Neutrophil (primary cell): ENCODE measurements around the gene LHX2.
A peak's percentile ranks its signal among the peaks of the same experiment; 100 is the strongest.

Experiments
- H3K27ac ChIP-seq: fragments of 200-600 bp; sonication (generic); 2 replicates; pipeline ENCODE4 v1.5.1; 2016; ENCODE audit warnings: mild to moderate bottlenecking, moderate library complexity
- H3K27me3 ChIP-seq: fragments of 200-600 bp; sonication (generic); 2 replicates; pipeline ENCODE4 v1.6.0; 2016; ENCODE audit warnings: mild to moderate bottlenecking
- H3K36me3 ChIP-seq: fragments of 200-600 bp; sonication (generic); 2 replicates; pipeline ENCODE4 v1.5.1; 2017
- H3K4me1 ChIP-seq, 2 experiments: fragments of 200-600 bp in 1 of 2; sonication (generic) in 1 of 2; 1 replicate in 1 of 2; 2 replicates in 1 of 2; pipeline versions ENCODE4 v1.5.1 to v1.6.1; 2013 to 2016; ENCODE audit warnings: low read depth in 1 of 2, low read length in 1 of 2, mild to moderate bottlenecking in 1 of 2, moderate library complexity in 1 of 2; ENCODE audit not compliant: control insufficient read depth in 1 of 2, insufficient read depth in 1 of 2
- H3K4me3 ChIP-seq, 2 experiments: fragments of 200-600 bp in 1 of 2; sonication (generic) in 1 of 2; 1 replicate in 1 of 2; 2 replicates in 1 of 2; pipeline ENCODE4 v1.5.1; 2013 to 2016; ENCODE audit warnings: low read depth in 1 of 2, low read length in 1 of 2, mild to moderate bottlenecking in 1 of 2, moderate library complexity in 1 of 2
- H3K9me3 ChIP-seq: fragments of 200-600 bp; sonication (generic); 2 replicates; pipeline ENCODE4 v1.5.1; 2016
- CTCF ChIP-seq: fragments of 200-600 bp; sonication (generic); IDR thresholded peaks from 2 replicates; pipeline ENCODE4 v1.5.1; 2016; ENCODE audit warnings: antibody characterized with exemption

The LHX2 gene

DNA sequence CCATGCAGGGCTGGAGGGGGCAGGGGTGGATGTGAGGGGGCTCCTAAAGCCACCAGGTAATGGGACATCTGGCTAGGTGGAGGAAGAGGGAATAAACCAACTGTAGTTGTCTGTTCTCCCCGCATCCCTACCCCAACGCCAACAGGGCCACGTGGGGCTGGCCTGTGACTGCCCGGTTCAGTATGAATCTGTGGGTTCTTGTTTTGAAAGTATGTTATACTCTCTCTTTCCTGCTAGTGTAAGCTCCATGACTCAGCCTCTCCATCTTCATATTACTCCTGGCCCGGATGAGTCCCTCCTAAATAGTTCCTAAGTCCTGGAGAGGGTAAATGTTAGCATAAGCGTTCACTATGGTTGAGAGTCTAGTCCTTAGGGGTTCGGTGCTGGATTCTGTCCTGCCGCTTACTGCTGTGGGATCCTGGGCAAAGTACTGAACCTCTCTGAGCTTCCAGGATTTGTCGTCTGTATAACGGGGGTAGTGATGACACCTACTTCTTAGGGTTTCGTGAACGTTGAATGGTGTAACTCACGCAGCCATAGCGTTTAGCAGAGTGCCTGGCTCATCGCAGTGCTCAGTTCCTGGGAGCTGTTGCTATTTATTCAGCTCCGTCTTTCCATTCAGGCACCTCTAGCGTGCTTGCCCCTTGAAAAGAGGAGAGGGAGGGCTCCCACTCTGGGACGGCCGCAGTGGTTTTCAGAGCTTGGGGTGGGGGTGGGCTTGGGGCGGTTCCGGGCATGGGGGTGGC, 28.8 kb downstream of the LHX2 start:
- no peak overlapping the region for H3K27ac ChIP-seq
- peaks cover 5 to 15% of the 10 kb centered on the region in 2 experiments for H3K4me1 ChIP-seq
- H3K4me3 ChIP-seq, result peak overlapping the region in 1 of 2 experiments; percentile 36
- H3K9me3 ChIP-seq, result no peaks in the 10 kb centered on the region
- no peak for TF ChIP-seq CTCF
- H3K27me3 ChIP-seq, result peaks cover 100% of the 10 kb centered on the region
- H3K36me3 ChIP-seq, result no peaks in the 10 kb centered on the region

- H3K27me3 ChIP-seq, result peaks cover 100% of the 10 kb centered on the region
- H3K4me3 ChIP-seq, result peak overlapping the region; percentile 15 to 36
- peak; percentile 93 for TF ChIP-seq CTCF
- no peak overlapping the region for H3K27ac ChIP-seq
- H3K9me3 ChIP-seq, result no peaks in the 10 kb centered on the region
- peaks cover 5 to 18% of the 10 kb centered on the region in 2 experiments for H3K4me1 ChIP-seq
- no peaks in the 10 kb centered on the region for H3K36me3 ChIP-seq
These were observed 29.6 kb downstream of the LHX2 start for GRCh38 chr9:124040935-124041816.

DNA sequence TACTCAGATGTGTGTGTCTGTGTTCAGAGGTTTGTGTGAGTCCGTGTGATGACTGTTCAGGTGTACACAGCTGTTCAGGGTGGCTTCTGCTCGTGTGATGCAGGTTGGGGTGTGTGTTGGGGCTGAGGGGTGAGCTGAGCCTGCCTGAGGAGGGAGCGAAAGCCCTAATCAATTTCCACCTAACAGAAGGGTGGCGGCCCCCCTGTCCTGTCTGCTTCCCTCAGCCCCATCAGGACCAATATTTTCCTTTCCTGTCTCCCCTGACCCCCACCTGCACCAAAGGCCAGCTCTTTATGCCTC, 30.2 kb downstream of the LHX2 start:
- no peak overlapping the region for H3K27ac ChIP-seq
- no peak for TF ChIP-seq CTCF
- no peak overlapping the region for H3K4me3 ChIP-seq
- H3K36me3 ChIP-seq, result no peaks in the 10 kb centered on the region
- H3K9me3 ChIP-seq, result no peaks in the 10 kb centered on the region
- peaks cover 100% of the 10 kb centered on the region for H3K27me3 ChIP-seq
- peaks cover 5 to 18% of the 10 kb centered on the region in 2 experiments for H3K4me1 ChIP-seq

DNA sequence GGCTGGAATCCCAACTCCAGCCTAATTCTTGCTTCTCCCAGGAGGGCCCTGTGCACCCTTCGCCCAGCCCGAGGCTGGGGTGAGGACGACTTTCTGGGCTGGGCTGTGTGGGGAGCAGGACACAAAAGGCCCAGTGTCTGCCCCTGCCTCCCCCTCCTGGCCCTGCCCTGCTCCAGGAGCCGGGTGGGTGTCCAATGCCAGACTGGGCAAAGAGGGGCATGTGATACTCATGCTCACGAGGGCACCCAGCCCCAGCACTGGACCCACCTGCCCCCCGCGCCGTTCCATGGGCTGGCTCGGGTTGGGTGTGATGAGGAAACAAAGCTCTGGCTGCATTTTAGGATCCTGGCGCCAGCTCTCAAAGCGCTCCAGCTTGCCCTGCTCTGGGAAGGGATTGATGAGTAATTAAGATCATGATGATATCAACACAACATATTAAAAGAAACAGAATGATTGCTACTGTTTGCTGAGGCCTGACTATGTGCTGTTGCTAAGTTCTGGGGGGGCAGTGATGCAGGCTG, 30.7 kb downstream of the LHX2 start:
- H3K4me3 ChIP-seq, result no peak overlapping the region
- H3K9me3 ChIP-seq, result no peaks in the 10 kb centered on the region
- H3K27ac ChIP-seq, result no peak overlapping the region
- H3K4me1 ChIP-seq, result peaks cover 5 to 18% of the 10 kb centered on the region in 2 experiments
- no peak for TF ChIP-seq CTCF
- H3K36me3 ChIP-seq, result no peaks in the 10 kb centered on the region
- H3K27me3 ChIP-seq, result peaks cover 100% of the 10 kb centered on the region

DNA sequence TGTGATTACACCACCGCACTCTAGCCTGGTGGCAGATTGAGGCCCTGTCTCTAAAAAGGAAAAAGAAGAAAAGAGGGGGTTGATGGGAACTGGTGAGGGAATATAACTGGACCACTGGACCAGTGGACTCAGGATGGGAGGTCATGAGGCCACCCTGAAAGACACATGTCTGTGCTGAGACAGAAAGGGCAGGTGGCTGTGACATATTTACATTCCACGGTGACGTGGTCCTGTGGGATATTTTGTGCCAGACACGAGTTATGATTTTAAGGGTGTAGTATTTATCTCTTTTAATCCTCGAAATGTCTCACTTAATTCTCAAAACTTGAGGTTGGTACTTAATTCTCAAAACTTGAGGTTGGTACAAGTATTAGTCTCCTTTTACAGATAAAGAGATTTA, 32.9 kb downstream of the LHX2 start:
- Histone ChIP-seq H3K27me3 (peaks cover 99% of the 10 kb centered on the region), H3K36me3 (no peaks in the 10 kb centered on the region), H3K27ac (no peak overlapping the region), H3K4me3 (no peak overlapping the region), H3K4me1 (peaks cover 5 to 18% of the 10 kb centered on the region in 2 experiments), H3K9me3 (no peaks in the 10 kb centered on the region)
- TF ChIP-seq CTCF, result no peak
